Head of caudate nucleus (tissue), 42 donors: Measurements from ENCODE around the gene OPN5.
"Not testable (repeated sequence)": the region's sequence is repeated elsewhere in the genome, so short reads cannot be mapped to it uniquely, and the experiment has no call there.

ENCODE experiments used
- DNase-seq, 42 donors: peaks; one replicate each; pipeline versions ENCODE4 v3.0.0 to v3.0.0-alpha.2; 2020 to 2021; ENCODE audit warnings: mixed read lengths in 7 of 42
- intact Hi-C: fragments of 100-400 bp; cut with DNase I; formaldehyde crosslinking; loops from one replicate; pipeline ENCODE4 v1.15.0; 2022

The OPN5 gene

GRCh38 chr6:47781732-47782131 lies at the start of gene OPN5:
TSS of gene OPN5 (plus strand) at chr6:47782032. CDS start at chr6:47782067, 35 bp downstream.
- intact Hi-C loops: loop anchor here (10.0 kb wide), 1 partner anchor 367 kb away; no protein-coding TSS in a partner anchor
- DNase-seq: no peak

GRCh38 chr6:47733879-47734558 lies 47.8 kb upstream of the OPN5 start:
- DNase-seq: no peak
- intact Hi-C loops: no loop called here

- DNase-seq: no peak
- intact Hi-C loops: no loop called here
Observed at GRCh38 chr6:47734831-47735481, 46.9 kb upstream of the OPN5 start.

GRCh38 chr6:47736083-47736700 lies 45.6 kb upstream of the OPN5 start:
- intact Hi-C loops: no loop called here
- no peak for DNase-seq

GRCh38 chr6:47737406-47737805 lies 44.4 kb upstream of the OPN5 start:
- peak in 11 of 42 donors; percentile 5 to 64 (median 15) for DNase-seq
- intact Hi-C loops: no loop called here

- DNase-seq: no peak
- intact Hi-C loops: no loop called here
Observed at GRCh38 chr6:47740714-47741113, 41.1 kb upstream of the OPN5 start.

GRCh38 chr6:47741807-47742206 lies 40.0 kb upstream of the OPN5 start:
- intact Hi-C loops: no loop called here

GRCh38 chr6:47743744-47744143 lies 38.1 kb upstream of the OPN5 start:
- intact Hi-C loops: no loop called here
- no peak for DNase-seq

More at GRCh38 chr6:47741807-47742206, 40.0 kb upstream of the OPN5 start:
- DNase-seq: peak in 25 of 42 donors; percentile 4 to 81 (median 33)

GRCh38 chr6:47745269-47745668 lies 36.6 kb upstream of the OPN5 start:
- DNase-seq, intact Hi-C loops: not testable (repeated sequence)

- intact Hi-C loops: no loop called here
Observed at GRCh38 chr6:47749757-47750156, 32.1 kb upstream of the OPN5 start.

GRCh38 chr6:47752801-47753200 lies 29.0 kb upstream of the OPN5 start:
- DNase-seq: no peak
- intact Hi-C loops: no loop called here

More at GRCh38 chr6:47749757-47750156, 32.1 kb upstream of the OPN5 start:
- DNase-seq: no peak

- no peak for DNase-seq
- intact Hi-C loops: no loop called here
Observed at GRCh38 chr6:47759364-47759763, 22.5 kb upstream of the OPN5 start.

GRCh38 chr6:47762502-47762901 lies 19.3 kb upstream of the OPN5 start:
- intact Hi-C loops: no loop called here
- DNase-seq: no peak

GRCh38 chr6:47766445-47766844 lies 15.4 kb upstream of the OPN5 start:
- intact Hi-C loops: no loop called here
- no peak for DNase-seq

GRCh38 chr6:47767102-47767501 lies 14.7 kb upstream of the OPN5 start:
- intact Hi-C loops: no loop called here
- no peak for DNase-seq

GRCh38 chr6:47769982-47770381 lies 11.8 kb upstream of the OPN5 start:
- no peak for DNase-seq
- intact Hi-C loops: no loop called here

GRCh38 chr6:47772359-47772758 lies 9.5 kb upstream of the OPN5 start:
- intact Hi-C loops: no loop called here
- DNase-seq: no peak

GRCh38 chr6:47773005-47773404 lies 8.8 kb upstream of the OPN5 start:
- no peak for DNase-seq
- intact Hi-C loops: no loop called here

- intact Hi-C loops: loop anchor here (10.0 kb wide), 1 partner anchor 366 kb away; no protein-coding TSS in a partner anchor
- DNase-seq: peak in 26 of 42 donors; percentile 6 to 68 (median 22)
Observed at GRCh38 chr6:47780510-47781356, 1.1 kb upstream of the OPN5 start.
